ENCODE results near the gene PRUNE2.
"Not testable (repeated sequence)": the region's sequence is repeated elsewhere in the genome, so short reads cannot be mapped to it uniquely, and the experiment has no call there.

The PRUNE2 gene

DNA sequence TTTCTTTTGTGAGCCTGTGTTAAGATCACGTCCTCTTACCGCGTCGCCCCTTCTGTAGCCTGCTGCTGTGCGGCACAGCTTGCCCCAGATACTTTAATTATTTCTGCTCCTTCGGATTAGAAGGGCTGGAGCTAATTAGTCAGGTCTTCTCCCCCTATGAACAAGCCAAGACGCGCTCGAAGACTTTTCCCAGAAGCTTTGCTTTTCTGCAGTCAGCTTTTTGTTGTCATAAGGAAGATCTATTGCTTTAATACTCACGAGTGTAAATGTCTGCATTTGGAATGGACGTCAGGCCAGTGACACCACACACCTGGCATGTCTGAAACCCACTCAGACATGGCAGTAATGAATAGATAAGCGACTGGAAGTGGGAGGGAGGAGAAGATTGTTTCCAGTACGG, 37.0 kb downstream of the PRUNE2 start:
- no peaks in the 10 kb centered on the region for H3K36me3 ChIP-seq (ENCODE audit: control insufficient read depth in 4 of 4, insufficient read depth in 4 of 4, low read length in 3 of 4)
- H3K27me3 ChIP-seq (replicated peaks in 2 of 5; ENCODE audit: control insufficient read depth in 4 of 5, insufficient read depth in 5 of 5, low read length in 4 of 5): peaks cover 4 to 38% (median 14%) of the 10 kb centered on the region in 5 experiments
- WGBS (ENCODE audit: insufficient coverage): 63% methylated on average over 10 of the region's 13 CpGs
- CTCF ChIA-PET: interaction anchor here (0.6 kb wide), 1 partner anchor 8 kb away, joined by 5 read pairs; no protein-coding TSS in a partner anchor
- no peaks in the 10 kb centered on the region for H3K4me1 ChIP-seq (ENCODE audit: control extremely low read depth in 1 of 4, control insufficient read depth in 4 of 4, insufficient read depth in 4 of 4, low read length in 3 of 4)
- H3K9me3 ChIP-seq (ENCODE audit: control extremely low read depth in 1 of 5, control insufficient read depth in 4 of 5, insufficient read depth in 2 of 5, low read depth in 1 of 5, low read length in 4 of 5): peaks cover 0 to 1% (median 0%) of the 10 kb centered on the region in 5 experiments
- no peak for DNase-seq
- no peak overlapping the region for H3K4me3 ChIP-seq (ENCODE audit: control insufficient read depth in 1 of 7, extremely low read depth in 1 of 7, insufficient read depth in 4 of 7, low read depth in 2 of 7, low read length in 6 of 7)
- no peak overlapping the region for H3K27ac ChIP-seq (ENCODE audit: insufficient read depth in 1 of 2, low read depth in 1 of 2, low read length in 2 of 2, poor library complexity in 1 of 2, severe bottlenecking in 2 of 2)
- POLR2A ChIA-PET: no interaction called here

DNA sequence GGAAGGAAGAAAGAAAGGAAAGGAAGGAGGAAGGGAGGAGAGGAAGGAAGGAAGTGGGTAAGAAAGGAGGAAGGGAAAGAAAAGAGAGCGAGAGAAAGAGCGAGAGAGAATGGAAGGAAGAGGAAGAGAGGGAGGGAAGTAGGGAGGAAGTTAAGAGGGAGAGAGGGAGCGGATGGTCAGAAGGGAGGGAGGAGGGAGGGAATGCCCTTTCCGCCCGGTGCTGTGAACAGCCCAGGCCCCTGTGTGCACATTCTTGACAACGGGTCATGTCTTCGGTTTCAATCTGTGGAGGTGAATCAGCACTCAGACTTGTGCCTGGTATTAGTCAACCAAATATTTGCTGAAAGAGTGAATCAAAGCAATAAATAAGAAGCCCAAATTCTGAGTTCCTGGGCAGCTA, 39.2 kb downstream of the PRUNE2 start:
- no peak overlapping the region for H3K4me3 ChIP-seq (ENCODE audit: control insufficient read depth in 1 of 7, extremely low read depth in 1 of 7, insufficient read depth in 4 of 7, low read depth in 2 of 7, low read length in 6 of 7)
- H3K27ac ChIP-seq (ENCODE audit: insufficient read depth in 1 of 2, low read depth in 1 of 2, low read length in 2 of 2, poor library complexity in 1 of 2, severe bottlenecking in 2 of 2): no peak overlapping the region
- H3K36me3 ChIP-seq (ENCODE audit: control insufficient read depth in 4 of 4, insufficient read depth in 4 of 4, low read length in 3 of 4): no peaks in the 10 kb centered on the region
- ChIA-PET POLR2A (no interaction called here), CTCF (interaction anchor here (0.6 kb wide), 1 partner anchor 142 kb away, joined by 3 read pairs; no protein-coding TSS in a partner anchor)
- 55% methylated on average over 6 of the region's 7 CpGs for WGBS (ENCODE audit: insufficient coverage)
- H3K4me1 ChIP-seq (ENCODE audit: control extremely low read depth in 1 of 4, control insufficient read depth in 4 of 4, insufficient read depth in 4 of 4, low read length in 3 of 4): no peaks in the 10 kb centered on the region
- H3K27me3 ChIP-seq (replicated peaks in 2 of 5; ENCODE audit: control insufficient read depth in 4 of 5, insufficient read depth in 5 of 5, low read length in 4 of 5): peaks cover 2 to 25% (median 11%) of the 10 kb centered on the region in 5 experiments
- no peaks in the 10 kb centered on the region for H3K9me3 ChIP-seq (ENCODE audit: control extremely low read depth in 1 of 5, control insufficient read depth in 4 of 5, insufficient read depth in 2 of 5, low read depth in 1 of 5, low read length in 4 of 5)
- no peak for DNase-seq

DNA sequence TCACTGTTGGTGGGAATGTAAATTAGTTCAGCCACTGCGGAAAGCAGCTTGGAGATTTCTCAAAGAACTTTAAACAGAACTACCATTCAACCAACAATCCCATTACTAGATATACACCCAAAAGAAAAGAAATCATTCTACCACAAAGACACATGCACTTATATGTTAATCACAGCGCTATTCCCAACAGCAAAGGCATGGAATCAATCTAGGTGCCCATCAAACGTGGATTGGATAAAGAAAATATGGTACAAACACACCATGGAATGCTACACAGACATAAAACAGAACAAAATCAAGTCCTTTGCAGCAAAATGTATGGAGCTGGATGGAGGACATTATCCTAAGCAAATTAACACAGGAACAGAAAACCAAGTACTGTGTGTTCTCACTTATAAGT, 42.1 kb downstream of the PRUNE2 start:
- ChIA-PET CTCF (no interaction called here), POLR2A (no interaction called here)
- DNase-seq: no peak
- H3K36me3 ChIP-seq (ENCODE audit: control insufficient read depth in 4 of 4, insufficient read depth in 4 of 4, low read length in 3 of 4): no peaks in the 10 kb centered on the region
- H3K9me3 ChIP-seq (ENCODE audit: control extremely low read depth in 1 of 5, control insufficient read depth in 4 of 5, insufficient read depth in 2 of 5, low read depth in 1 of 5, low read length in 4 of 5): no peaks in the 10 kb centered on the region
- H3K4me1 ChIP-seq (ENCODE audit: control extremely low read depth in 1 of 4, control insufficient read depth in 4 of 4, insufficient read depth in 4 of 4, low read length in 3 of 4): no peaks in the 10 kb centered on the region
- no peak overlapping the region for H3K27ac ChIP-seq (ENCODE audit: insufficient read depth in 1 of 2, low read depth in 1 of 2, low read length in 2 of 2, poor library complexity in 1 of 2, severe bottlenecking in 2 of 2)
- WGBS (ENCODE audit: insufficient coverage): 90% methylated on average over 2 of the region's 3 CpGs
- no peak overlapping the region for H3K4me3 ChIP-seq (ENCODE audit: control insufficient read depth in 1 of 7, extremely low read depth in 1 of 7, insufficient read depth in 4 of 7, low read depth in 2 of 7, low read length in 6 of 7)
- peaks cover 2 to 19% (median 9%) of the 10 kb centered on the region in 5 experiments for H3K27me3 ChIP-seq (replicated peaks in 2 of 5; ENCODE audit: control insufficient read depth in 4 of 5, insufficient read depth in 5 of 5, low read length in 4 of 5)

DNA sequence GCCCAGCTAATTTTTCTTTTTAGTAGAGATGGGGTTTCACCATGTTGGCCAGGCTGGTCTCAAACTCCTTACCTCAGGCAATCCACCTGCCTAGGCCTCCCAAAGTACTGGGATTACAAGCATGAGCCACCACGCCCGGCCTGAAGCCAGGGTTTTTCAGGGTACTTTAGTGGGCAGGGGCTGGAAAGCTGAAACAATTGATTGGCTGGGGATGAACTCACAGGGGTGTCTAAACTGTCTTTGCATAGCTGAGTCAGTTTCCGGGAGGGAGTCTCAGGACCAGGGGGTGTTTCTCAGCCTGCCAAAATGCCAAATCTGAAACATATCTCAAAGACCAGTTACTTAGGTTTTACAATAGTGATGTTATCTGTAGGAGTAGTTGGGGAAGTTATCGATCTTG, 46.1 kb downstream of the PRUNE2 start:
- 100% methylated on average over 3 of the region's 4 CpGs for WGBS (ENCODE audit: insufficient coverage)
- CTCF ChIA-PET: no interaction called here

DNA sequence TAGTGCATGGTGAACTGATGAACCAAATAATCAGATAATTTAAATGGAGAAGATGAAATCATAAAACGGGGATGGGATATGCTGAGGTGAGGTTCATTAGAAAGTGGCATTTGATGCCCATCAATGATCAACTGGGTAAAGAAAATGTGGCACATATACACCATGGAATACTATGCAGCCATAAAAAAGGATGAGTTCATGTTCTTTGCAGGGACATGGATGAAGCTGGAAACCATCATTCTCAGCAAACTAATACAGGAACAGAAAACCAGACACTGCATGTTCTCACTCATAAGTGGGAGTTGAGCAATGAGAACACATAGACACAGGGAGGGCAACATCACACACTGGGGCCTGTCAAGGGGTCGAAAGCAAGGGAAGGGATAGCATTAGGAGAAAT, 47.7 kb downstream of the PRUNE2 start:
- WGBS (ENCODE audit: insufficient coverage): 80% methylated on average over 1 of the region's 2 CpGs
- CTCF ChIA-PET; POLR2A ChIA-PET; H3K27ac ChIP-seq (ENCODE audit: insufficient read depth in 1 of 2, low read depth in 1 of 2, low read length in 2 of 2, poor library complexity in 1 of 2, severe bottlenecking in 2 of 2); H3K27me3 ChIP-seq (replicated peaks in 2 of 5; ENCODE audit: control insufficient read depth in 4 of 5, insufficient read depth in 5 of 5, low read length in 4 of 5); DNase-seq; H3K4me1 ChIP-seq (ENCODE audit: control extremely low read depth in 1 of 4, control insufficient read depth in 4 of 4, insufficient read depth in 4 of 4, low read length in 3 of 4); H3K36me3 ChIP-seq (ENCODE audit: control insufficient read depth in 4 of 4, insufficient read depth in 4 of 4, low read length in 3 of 4); H3K9me3 ChIP-seq (ENCODE audit: control extremely low read depth in 1 of 5, control insufficient read depth in 4 of 5, insufficient read depth in 2 of 5, low read depth in 1 of 5, low read length in 4 of 5); H3K4me3 ChIP-seq (ENCODE audit: control insufficient read depth in 1 of 7, extremely low read depth in 1 of 7, insufficient read depth in 4 of 7, low read depth in 2 of 7, low read length in 6 of 7): not testable (repeated sequence)

More for the DNA sequence above, 46.1 kb downstream of the PRUNE2 start:
- Histone ChIP-seq H3K4me1 (ENCODE audit: control extremely low read depth in 1 of 4, control insufficient read depth in 4 of 4, insufficient read depth in 4 of 4, low read length in 3 of 4) (no peaks in the 10 kb centered on the region), H3K27ac (ENCODE audit: insufficient read depth in 1 of 2, low read depth in 1 of 2, low read length in 2 of 2, poor library complexity in 1 of 2, severe bottlenecking in 2 of 2) (no peak overlapping the region), H3K27me3 (replicated peaks in 2 of 5; ENCODE audit: control insufficient read depth in 4 of 5, insufficient read depth in 5 of 5, low read length in 4 of 5) (peaks cover 0 to 5% (median 0%) of the 10 kb centered on the region in 5 experiments), H3K9me3 (ENCODE audit: control extremely low read depth in 1 of 5, control insufficient read depth in 4 of 5, insufficient read depth in 2 of 5, low read depth in 1 of 5, low read length in 4 of 5) (no peaks in the 10 kb centered on the region), H3K36me3 (ENCODE audit: control insufficient read depth in 4 of 4, insufficient read depth in 4 of 4, low read length in 3 of 4) (no peaks in the 10 kb centered on the region), H3K4me3 (ENCODE audit: control insufficient read depth in 1 of 7, extremely low read depth in 1 of 7, insufficient read depth in 4 of 7, low read depth in 2 of 7, low read length in 6 of 7) (no peak overlapping the region)
- no peak for DNase-seq
- POLR2A ChIA-PET: no interaction called here

DNA sequence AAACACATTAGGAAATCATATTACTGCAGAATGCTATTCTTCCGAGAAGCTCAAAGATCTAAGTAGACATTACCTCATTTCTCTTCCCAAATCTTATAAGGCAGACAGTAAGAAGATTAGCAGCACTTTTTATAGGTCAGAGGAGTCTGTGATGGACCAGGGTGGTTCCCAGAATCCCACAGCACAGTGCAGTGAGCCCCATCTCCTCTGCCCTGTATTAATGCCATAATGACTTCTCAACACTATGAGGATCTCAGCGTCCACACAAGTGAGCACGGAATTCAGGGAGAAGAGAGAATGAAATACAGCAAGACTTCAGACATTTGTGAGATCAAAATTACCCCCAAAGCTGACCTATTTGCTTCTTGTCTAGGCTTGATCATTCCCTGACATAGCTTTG, 49.9 kb downstream of the PRUNE2 start:
- WGBS (ENCODE audit: insufficient coverage): 100% methylated on average over 2 of the region's 3 CpGs
- Histone ChIP-seq H3K9me3 (ENCODE audit: control extremely low read depth in 1 of 5, control insufficient read depth in 4 of 5, insufficient read depth in 2 of 5, low read depth in 1 of 5, low read length in 4 of 5) (no peaks in the 10 kb centered on the region), H3K36me3 (ENCODE audit: control insufficient read depth in 4 of 4, insufficient read depth in 4 of 4, low read length in 3 of 4) (no peaks in the 10 kb centered on the region), H3K4me3 (ENCODE audit: control insufficient read depth in 1 of 7, extremely low read depth in 1 of 7, insufficient read depth in 4 of 7, low read depth in 2 of 7, low read length in 6 of 7) (no peak overlapping the region), H3K27ac (ENCODE audit: insufficient read depth in 1 of 2, low read depth in 1 of 2, low read length in 2 of 2, poor library complexity in 1 of 2, severe bottlenecking in 2 of 2) (no peak overlapping the region), H3K4me1 (ENCODE audit: control extremely low read depth in 1 of 4, control insufficient read depth in 4 of 4, insufficient read depth in 4 of 4, low read length in 3 of 4) (no peaks in the 10 kb centered on the region), H3K27me3 (replicated peaks in 2 of 5; ENCODE audit: control insufficient read depth in 4 of 5, insufficient read depth in 5 of 5, low read length in 4 of 5) (peaks cover 0 to 10% (median 0%) of the 10 kb centered on the region in 5 experiments)
- POLR2A ChIA-PET: no interaction called here
- CTCF ChIA-PET: no interaction called here
- DNase-seq: no peak

DNA sequence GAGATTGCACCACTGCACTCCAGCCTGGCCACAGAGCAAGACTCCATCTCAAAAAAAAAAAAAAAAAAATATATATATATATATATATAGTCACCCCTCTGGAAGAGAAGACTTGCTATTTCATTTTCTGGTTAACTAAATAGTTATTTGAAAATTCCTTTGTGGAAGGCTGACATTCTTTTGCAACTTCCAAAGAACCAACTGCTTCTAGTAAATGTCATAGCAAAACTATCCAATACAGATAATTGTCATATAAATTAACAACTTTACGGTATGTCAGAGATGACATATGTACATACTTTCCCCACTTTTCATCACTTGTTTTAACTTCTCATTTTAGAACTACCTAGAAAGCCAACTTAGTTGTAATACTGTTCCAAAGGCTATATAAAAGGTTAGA, 50.9 kb downstream of the PRUNE2 start:
- no peak overlapping the region for H3K4me3 ChIP-seq (ENCODE audit: control insufficient read depth in 1 of 7, extremely low read depth in 1 of 7, insufficient read depth in 4 of 7, low read depth in 2 of 7, low read length in 6 of 7)
- H3K4me1 ChIP-seq (ENCODE audit: control extremely low read depth in 1 of 4, control insufficient read depth in 4 of 4, insufficient read depth in 4 of 4, low read length in 3 of 4): no peaks in the 10 kb centered on the region
- H3K9me3 ChIP-seq (ENCODE audit: control extremely low read depth in 1 of 5, control insufficient read depth in 4 of 5, insufficient read depth in 2 of 5, low read depth in 1 of 5, low read length in 4 of 5): no peaks in the 10 kb centered on the region
- CTCF ChIA-PET: no interaction called here
- no peak for DNase-seq
- no peak overlapping the region for H3K27ac ChIP-seq (ENCODE audit: insufficient read depth in 1 of 2, low read depth in 1 of 2, low read length in 2 of 2, poor library complexity in 1 of 2, severe bottlenecking in 2 of 2)
- H3K27me3 ChIP-seq (replicated peaks in 2 of 5; ENCODE audit: control insufficient read depth in 4 of 5, insufficient read depth in 5 of 5, low read length in 4 of 5): peaks cover 0 to 8% (median 0%) of the 10 kb centered on the region in 5 experiments
- no peaks in the 10 kb centered on the region for H3K36me3 ChIP-seq (ENCODE audit: control insufficient read depth in 4 of 4, insufficient read depth in 4 of 4, low read length in 3 of 4)
- no CpG with 5 or more reads among the region's 1 CpG for WGBS (ENCODE audit: insufficient coverage)
- POLR2A ChIA-PET: interaction anchor here (0.6 kb wide), 1 partner anchor 163 kb away, joined by 3 read pairs; no protein-coding TSS in a partner anchor

Measured in common myeloid progenitor, CD34-positive (primary cell).